ENCODE measurements around the gene PEX11G.
"Not testable (repeated sequence)": the region's sequence is repeated elsewhere in the genome, so short reads cannot be mapped to it uniquely, and the experiment has no call there.

The PEX11G gene

DNA sequence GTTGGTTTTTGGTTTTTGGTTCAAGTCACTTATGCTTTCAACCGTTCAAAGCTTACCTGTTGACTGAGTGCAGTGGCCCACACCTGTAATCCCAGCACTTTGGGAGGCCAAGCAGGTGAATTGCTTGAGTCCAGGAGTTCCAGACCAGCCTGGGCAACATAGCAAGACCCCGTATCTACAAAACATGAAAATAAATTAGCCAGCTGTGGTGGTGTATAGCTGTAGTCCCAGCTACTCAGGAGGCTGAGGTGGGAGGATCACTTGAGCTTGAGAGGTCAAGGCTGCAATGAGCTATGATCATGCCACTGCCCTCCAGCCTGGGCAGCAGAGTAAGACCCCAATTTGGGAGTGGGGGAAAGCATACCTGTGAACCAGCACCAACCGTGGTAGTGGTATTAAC lies 43.7 kb downstream of the PEX11G start:
- H3K4me3 ChIP-seq (ENCODE audit: low read depth, low read length) = no peak overlapping the region
- no peak for DNase-seq (ENCODE audit: low read depth)

DNA sequence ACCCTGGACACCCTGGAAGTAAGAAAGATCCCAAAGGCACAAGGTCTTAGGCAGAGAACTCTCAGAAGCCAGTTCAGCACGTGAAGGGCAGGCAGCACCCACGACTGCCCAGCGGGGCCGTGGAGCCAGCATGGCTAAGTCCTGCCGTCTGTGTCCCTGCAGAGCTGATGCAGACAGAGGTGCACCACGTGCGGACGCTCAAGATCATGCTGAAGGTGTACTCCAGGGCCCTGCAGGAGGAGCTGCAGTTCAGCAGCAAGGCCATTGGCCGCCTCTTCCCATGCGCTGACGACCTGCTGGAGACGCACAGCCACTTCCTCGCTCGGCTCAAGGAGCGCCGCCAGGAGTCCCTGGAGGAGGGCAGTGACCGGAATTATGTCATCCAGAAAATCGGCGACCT lies 44.8 kb downstream of the PEX11G start:
- no peak for DNase-seq (ENCODE audit: low read depth)
- H3K4me3 ChIP-seq (ENCODE audit: low read depth, low read length) = no peak overlapping the region

DNA sequence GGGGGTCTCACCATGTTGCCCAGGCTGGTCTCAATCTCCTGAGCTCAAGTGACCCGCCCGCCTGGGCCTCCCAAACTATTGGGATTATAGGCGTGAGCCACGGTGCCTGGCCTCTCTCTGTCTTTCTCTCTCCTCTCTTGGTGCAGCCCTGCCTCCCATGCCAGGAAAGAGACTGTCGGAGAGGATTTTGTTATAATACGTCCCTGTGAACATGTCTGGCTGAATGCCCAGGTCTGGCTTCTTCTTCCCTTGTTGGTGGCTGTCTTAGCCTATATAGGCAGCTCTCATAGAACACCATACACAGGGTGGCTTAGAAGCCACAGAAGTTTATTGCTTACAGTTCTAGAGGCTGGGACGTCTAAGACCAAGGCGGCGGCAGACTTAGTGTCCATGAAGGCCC lies 46.4 kb downstream of the PEX11G start:
- DNase-seq (ENCODE audit: low read depth) = no peak
- H3K4me3 ChIP-seq (ENCODE audit: low read depth, low read length) = no peak overlapping the region

DNA sequence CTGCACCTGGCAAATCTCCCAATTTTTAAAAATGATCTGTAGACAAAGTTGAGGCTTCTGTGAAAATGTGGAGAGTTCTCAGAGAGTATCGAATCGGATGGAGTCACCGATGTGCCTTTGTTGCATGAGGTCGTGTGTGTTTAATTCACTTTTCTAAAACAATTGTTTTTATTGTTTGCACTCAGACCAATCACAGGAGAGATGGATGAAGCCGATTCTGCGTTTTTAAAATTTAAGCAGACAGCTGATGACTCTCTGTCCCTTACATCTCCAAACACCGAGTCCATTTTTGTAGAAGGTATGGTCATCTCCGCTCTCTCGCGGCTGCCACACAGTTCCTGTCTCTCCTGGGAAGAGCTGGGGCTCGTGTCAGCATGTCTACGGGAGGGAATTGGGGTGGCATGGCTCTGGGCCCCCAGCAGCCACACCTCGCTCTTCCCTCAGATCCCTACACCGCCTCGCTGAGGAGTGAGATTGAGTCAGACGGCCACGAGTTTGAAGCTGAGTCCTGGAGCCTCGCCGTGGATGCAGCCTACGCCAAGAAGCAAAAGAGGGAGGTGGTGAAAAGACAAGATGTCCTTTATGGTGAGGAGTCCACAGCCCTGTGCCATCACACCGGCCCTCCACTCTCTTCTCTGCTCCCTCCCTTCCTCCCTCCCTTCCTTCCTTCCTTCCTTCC lies 47.2 kb downstream of the PEX11G start:
- H3K4me3 ChIP-seq (ENCODE audit: low read depth, low read length) = no peak overlapping the region
- DNase-seq (ENCODE audit: low read depth) = no peak

DNA sequence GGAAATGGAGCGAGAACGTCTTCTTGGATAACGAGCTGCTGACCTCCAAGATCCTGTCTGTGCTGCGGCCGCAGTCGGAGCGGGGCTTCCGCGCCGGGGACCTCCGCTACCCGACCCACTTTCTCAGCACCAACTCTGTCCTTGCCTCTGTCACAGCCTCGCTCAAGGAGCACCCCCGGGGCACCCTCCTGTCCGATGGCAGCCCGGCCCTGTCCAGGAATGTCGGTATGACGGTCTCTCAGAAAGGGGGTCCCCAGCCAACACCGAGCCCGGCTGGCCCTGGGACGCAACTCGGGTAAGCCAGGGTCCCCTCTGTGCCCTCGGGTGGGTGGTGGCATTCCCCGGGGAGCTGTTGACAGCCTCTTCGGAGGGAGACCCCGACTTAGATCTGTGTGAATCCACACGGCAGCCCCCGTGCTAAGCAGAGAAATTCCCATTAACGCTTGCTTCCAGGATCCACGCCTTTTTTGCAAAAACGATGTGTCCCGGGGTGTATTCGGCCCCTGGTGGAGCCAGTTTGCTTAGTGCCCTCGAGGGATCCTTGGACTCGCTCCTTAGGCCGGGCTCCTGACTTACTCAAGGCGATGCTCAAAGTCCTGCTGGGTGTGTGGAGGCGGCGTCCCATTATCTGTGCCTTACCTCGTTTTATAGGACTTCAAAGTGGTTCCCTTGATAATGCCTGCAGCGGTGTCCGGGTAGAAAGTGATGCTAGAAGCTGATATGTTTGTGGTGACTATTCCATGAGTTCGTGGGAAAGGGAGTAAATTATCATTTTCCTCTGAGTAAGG lies 48.5 kb downstream of the PEX11G start:
- DNase-seq (ENCODE audit: low read depth) = no peak

DNA sequence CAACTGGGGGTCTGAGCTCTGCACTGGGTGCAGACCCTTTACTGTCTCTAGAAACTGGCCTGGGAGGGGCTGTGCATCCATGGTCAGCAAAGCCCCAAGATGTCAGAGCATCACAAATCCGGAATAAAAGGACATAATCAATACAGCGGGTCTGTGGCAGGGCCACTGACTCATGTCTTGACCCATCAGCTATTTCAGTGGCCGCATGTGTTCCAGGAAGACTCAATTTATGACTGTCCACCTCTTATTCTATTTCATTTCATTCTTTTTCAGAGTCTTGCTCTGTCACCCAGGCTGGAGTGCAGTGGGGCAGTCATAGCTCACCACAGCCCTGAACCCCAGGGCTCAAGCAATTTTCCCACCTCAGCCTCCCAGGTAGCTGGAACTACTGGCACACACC lies 53.2 kb downstream of the PEX11G start:
- no peak overlapping the region for H3K4me3 ChIP-seq (ENCODE audit: low read depth, low read length)

More for the DNA sequence above, 48.5 kb downstream of the PEX11G start:
- H3K4me3 ChIP-seq (ENCODE audit: low read depth, low read length) = no peak overlapping the region

DNA sequence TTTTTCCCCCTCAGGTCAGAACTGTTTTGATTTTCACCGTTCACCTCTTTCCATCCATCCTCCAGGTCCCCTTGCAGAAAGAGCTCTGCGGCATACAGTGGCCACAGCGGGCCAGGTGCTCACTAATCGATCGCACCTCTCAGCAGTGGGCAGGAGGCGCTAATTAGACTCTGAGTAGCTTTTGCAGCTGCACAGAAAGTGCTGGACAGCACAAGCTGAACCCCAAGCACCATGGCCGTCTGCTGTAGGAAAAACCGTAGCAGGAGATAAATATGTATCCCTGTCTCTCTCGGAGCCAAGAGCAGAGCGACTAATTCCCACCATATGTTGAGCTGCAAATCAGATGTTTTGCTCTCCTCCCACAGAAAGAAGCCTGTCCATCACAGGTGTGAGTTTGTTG lies 54.4 kb downstream of the PEX11G start:
- DNase-seq (ENCODE audit: low read depth) = no peak
- no peak overlapping the region for H3K4me3 ChIP-seq (ENCODE audit: low read depth, low read length)

More for the DNA sequence above, 53.2 kb downstream of the PEX11G start:
- no peak for DNase-seq (ENCODE audit: low read depth)

DNA sequence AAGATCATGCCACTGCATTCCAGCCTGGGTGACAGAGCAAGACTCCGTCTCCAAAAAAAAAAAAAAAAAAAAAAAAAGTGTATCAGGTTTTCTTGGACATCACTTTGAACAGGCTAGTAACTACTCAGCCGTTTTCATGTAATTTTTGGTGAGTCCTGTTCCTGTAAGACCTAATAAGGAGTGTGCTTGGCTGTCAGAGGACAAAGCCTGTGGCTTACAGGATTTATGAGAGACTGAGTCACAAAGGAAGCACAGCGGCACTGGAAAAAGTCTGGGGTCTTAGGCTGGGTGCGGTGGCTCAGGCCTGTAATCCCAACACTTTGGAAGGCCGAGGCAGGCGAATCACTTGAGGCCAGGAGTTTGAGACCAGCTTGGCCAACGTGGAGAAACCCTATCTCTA lies 55.4 kb downstream of the PEX11G start:
- not testable (repeated sequence) for H3K4me3 ChIP-seq (ENCODE audit: low read depth, low read length); DNase-seq (ENCODE audit: low read depth)

DNA sequence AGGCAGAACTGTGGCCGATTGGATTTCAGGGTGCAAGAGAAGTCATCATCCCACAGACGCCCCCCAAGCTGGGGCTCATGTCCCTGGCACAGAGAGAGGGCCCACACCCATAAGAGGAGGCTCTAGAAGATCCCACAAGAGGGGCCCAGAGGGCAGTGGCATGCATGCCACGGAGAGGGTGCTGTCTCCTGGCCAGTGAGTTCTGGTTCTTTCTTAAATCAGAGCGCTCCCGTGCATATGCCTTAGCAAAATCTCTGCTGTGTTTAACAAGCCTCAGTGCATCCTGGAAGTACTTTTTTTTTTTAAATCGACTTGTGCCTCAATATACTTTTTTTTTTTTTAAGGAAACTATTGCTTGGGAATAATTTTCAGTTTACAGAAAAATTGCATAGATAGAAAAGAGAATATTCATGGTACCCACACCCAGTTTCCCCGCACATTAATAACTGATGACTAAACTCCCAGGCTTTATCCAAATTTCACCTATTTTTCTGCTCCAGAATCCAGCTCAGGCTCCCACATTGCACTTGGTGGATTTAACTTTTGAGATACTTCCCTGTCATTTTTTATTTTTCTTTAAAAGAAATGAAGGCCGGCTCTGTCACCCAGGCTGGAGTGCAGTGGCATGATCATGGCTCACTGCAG lies 59.1 kb downstream of the PEX11G start:
- no peak for DNase-seq (ENCODE audit: low read depth)
- H3K4me3 ChIP-seq (ENCODE audit: low read depth, low read length) = no peak overlapping the region

DNA sequence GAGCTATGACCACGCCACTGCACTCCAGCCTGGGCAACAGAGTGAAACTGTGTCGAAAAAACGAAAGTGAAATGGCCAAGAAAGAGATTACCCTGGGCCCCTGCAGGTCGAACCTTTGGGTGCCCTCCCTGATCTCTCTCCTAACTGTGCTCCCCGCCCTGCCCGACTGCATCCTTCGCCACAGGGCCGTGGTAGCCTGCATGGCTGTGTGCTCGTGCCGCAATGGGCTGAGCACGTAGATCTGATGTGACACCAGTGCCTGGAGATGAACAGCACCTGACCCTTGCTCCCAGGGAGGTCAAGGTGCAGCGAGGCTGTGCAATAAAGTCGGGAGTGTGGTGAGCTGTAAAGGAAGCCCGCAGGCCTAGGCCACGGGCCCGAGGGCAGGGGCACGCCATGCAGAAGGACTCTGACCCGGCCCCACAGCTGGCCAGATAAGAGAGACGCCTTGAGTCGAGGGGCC lies 60.2 kb downstream of the PEX11G start:
- no peak overlapping the region for H3K4me3 ChIP-seq (ENCODE audit: low read depth, low read length)
- DNase-seq (ENCODE audit: low read depth) = no peak

DNA sequence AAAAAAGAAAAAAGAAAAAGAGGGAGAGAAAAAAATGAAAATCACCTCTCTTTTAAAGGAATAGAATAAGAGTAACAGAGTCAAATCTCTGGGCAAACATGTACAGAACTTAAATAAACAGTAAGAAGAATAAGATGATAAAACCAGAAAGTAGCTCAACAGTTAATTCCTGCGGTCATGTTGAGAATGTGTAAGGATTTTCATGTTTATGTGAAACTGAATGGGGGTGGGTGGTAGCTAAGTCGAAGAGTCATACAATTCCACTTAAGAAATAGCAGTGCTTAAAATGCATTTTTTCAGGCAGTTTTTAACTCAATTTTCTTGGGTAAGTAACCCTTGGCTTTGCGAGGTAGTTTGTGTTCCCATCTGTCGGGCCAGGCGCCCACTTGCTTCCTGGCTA lies 60.9 kb downstream of the PEX11G start:
- H3K4me3 ChIP-seq (ENCODE audit: low read depth, low read length) = no peak overlapping the region
- no peak for DNase-seq (ENCODE audit: low read depth)

DNA sequence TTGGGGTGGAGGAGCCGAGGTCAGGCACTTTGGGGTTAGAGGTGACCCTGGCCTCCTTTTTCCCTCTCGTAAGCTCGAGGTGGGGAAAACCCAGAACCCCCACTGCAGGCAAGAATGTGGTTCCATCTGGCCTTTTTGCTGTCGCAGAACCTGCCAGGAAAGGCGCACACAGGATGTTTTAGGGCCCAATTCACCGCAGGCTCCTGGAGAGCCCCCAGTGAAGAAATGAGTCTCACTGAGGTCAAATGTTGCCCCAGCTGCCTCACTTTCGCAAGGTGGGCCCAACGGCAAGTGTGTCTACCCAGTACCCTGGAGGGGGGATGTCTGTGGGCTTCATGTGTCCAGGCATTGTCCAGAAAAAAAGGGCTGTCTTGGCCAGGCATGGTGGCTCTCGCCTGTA lies 61.8 kb downstream of the PEX11G start:
- no peak overlapping the region for H3K4me3 ChIP-seq (ENCODE audit: low read depth, low read length)
- DNase-seq (ENCODE audit: low read depth) = no peak
